Upper lobe of left lung (tissue), 4 donors: ENCODE data around the gene MRPS5.

Experiments used
- CTCF ChIP-seq, 6 experiments: fragments of 450-650 bp in 4 of 6; fragments of 200-600 bp in 2 of 6; sonication (generic) in 2 of 6; IDR thresholded peaks; one replicate each; pipeline ENCODE4 v1.5.1; 2016 to 2019; ENCODE audit warnings: antibody characterized with exemption in 6 of 6
- POLR2A ChIP-seq, 4 donors: fragments of 450-650 bp; IDR thresholded peaks; one replicate each; pipeline ENCODE4 v1.5.1; 2016 to 2017; ENCODE audit warnings: antibody characterized with exemption in 4 of 4, mild to moderate bottlenecking in 2 of 4
- POLR2AphosphoS5 ChIP-seq, 2 donors: sonication (generic); formaldehyde crosslinking; IDR thresholded peaks; one replicate each; pipeline ENCODE4 v1.5.1; 2017; ENCODE audit warnings: antibody characterized with exemption in 2 of 2

GRCh38 chr2:95109260-95109659 lies 12.3 kb downstream of the MRPS5 start:
- TF ChIP-seq CTCF (IDR thresholded peaks at IDR 0.05) (no peak), POLR2AphosphoS5 (IDR thresholded peaks at IDR 0.05) (no peak), POLR2A (IDR thresholded peaks at IDR 0.05) (no peak)
